Activated T-helper 17 cell treated with anti-CD3 and anti-CD28 coated beads, Interleukin-2, amount 50 U/mL, for 72 hours (primary cell): ENCODE results near the gene COG5. TPM values are rescaled to one million over a fixed set of nuclear protein-coding genes. Genes with fewer than 3 reads are reported as not detected.
A peak's percentile ranks its signal among the peaks of the same experiment; 100 is the strongest.
"Not testable (repeated sequence)": the region's sequence is repeated elsewhere in the genome, so short reads cannot be mapped to it uniquely, and the experiment has no call there.

ENCODE experiments used
- ATAC-seq: fragments of 150-1000 bp; cut with Tn5 transposase; replicated peaks from 2 replicates; pipeline ENCODE4 v1.10.0; 2021; ENCODE audit warnings: mild to moderate bottlenecking, moderate library complexity
- H3K27ac Mint-ChIP-seq: one replicate; pipeline ENCODE4 v1.8.0; 2022; ENCODE audit warnings: mixed read lengths
- H3K27me3 Mint-ChIP-seq: one replicate; pipeline ENCODE4 v1.8.0; 2022; ENCODE audit warnings: mixed read lengths
- H3K36me3 Mint-ChIP-seq: one replicate; pipeline ENCODE4 v1.8.0; 2022; ENCODE audit warnings: low read depth, mild to moderate bottlenecking, mixed read lengths
- H3K4me1 Mint-ChIP-seq: one replicate; pipeline ENCODE4 v1.8.0; 2022; ENCODE audit warnings: mixed read lengths
- H3K4me3 Mint-ChIP-seq: one replicate; pipeline ENCODE4 v1.8.0; 2022; ENCODE audit warnings: mild to moderate bottlenecking, mixed read lengths
- H3K9me3 Mint-ChIP-seq: one replicate; pipeline ENCODE4 v1.8.0; 2022; ENCODE audit warnings: mixed read lengths
- total RNA-seq, 2 donors: library from RNA; stranded (reverse); gene quantifications; one replicate each; pipeline ENCODE4 v1.2.3, GENCODE V29; 2022

Gene COG5
- total RNA-seq, 2 donors from 2014 or later: 33.7 to 36.3 TPM

- no peaks in the 10 kb centered on the region for H3K4me1 Mint-ChIP-seq
- ATAC-seq: peak; percentile 56
- no peaks in the 10 kb centered on the region for H3K27me3 Mint-ChIP-seq
- H3K4me3 Mint-ChIP-seq: no peak overlapping the region
- peak overlapping the region; percentile 52 for H3K27ac Mint-ChIP-seq
- peaks cover 53% of the 10 kb centered on the region for H3K36me3 Mint-ChIP-seq
- no peaks in the 10 kb centered on the region for H3K9me3 Mint-ChIP-seq
Observed at GRCh38 chr7:107233174-107233573, 330.5 kb downstream of the COG5 start.

GRCh38 chr7:107232568-107233090 lies 331.1 kb downstream of the COG5 start:
- Mint-ChIP-seq H3K27ac (peak overlapping the region; percentile 52), H3K4me3 (no peak overlapping the region), H3K36me3 (peaks cover 53% of the 10 kb centered on the region), H3K27me3 (no peaks in the 10 kb centered on the region), H3K9me3 (no peaks in the 10 kb centered on the region), H3K4me1 (no peaks in the 10 kb centered on the region)
- ATAC-seq: no peak

GRCh38 chr7:107230334-107230733 lies 333.4 kb downstream of the COG5 start:
- no peak for ATAC-seq
- no peak overlapping the region for H3K27ac Mint-ChIP-seq
- no peaks in the 10 kb centered on the region for H3K9me3 Mint-ChIP-seq
- peaks cover 38% of the 10 kb centered on the region for H3K36me3 Mint-ChIP-seq
- H3K27me3 Mint-ChIP-seq: no peaks in the 10 kb centered on the region
- H3K4me1 Mint-ChIP-seq: no peaks in the 10 kb centered on the region
- no peak overlapping the region for H3K4me3 Mint-ChIP-seq

- Mint-ChIP-seq H3K4me3 (no peak overlapping the region), H3K27ac (no peak overlapping the region), H3K4me1 (no peaks in the 10 kb centered on the region), H3K9me3 (no peaks in the 10 kb centered on the region), H3K36me3 (peaks cover 25% of the 10 kb centered on the region), H3K27me3 (no peaks in the 10 kb centered on the region)
- ATAC-seq: no peak
Observed at GRCh38 chr7:107228291-107228690, 335.4 kb downstream of the COG5 start.

- H3K27ac Mint-ChIP-seq: no peak overlapping the region
- no peak overlapping the region for H3K4me3 Mint-ChIP-seq
- peaks cover 12% of the 10 kb centered on the region for H3K36me3 Mint-ChIP-seq
- no peaks in the 10 kb centered on the region for H3K4me1 Mint-ChIP-seq
- no peaks in the 10 kb centered on the region for H3K27me3 Mint-ChIP-seq
- ATAC-seq: no peak
- H3K9me3 Mint-ChIP-seq: peaks cover under 1% of the 10 kb centered on the region
Observed at GRCh38 chr7:107224374-107225223, 339.1 kb downstream of the COG5 start.

GRCh38 chr7:107220806-107221205 lies 342.9 kb downstream of the COG5 start:
- not testable (repeated sequence) for H3K9me3 Mint-ChIP-seq, H3K27me3 Mint-ChIP-seq, ATAC-seq, H3K4me3 Mint-ChIP-seq, H3K4me1 Mint-ChIP-seq, H3K27ac Mint-ChIP-seq
- H3K36me3 Mint-ChIP-seq: peaks cover 14% of the 10 kb centered on the region

- Mint-ChIP-seq H3K27ac (no peak overlapping the region), H3K4me3 (no peak overlapping the region), H3K36me3 (peaks cover 15% of the 10 kb centered on the region), H3K4me1 (no peaks in the 10 kb centered on the region), H3K27me3 (no peaks in the 10 kb centered on the region), H3K9me3 (peaks cover 4% of the 10 kb centered on the region)
- no peak for ATAC-seq
Observed at GRCh38 chr7:107220356-107220755, 343.4 kb downstream of the COG5 start.

GRCh38 chr7:107219563-107220244 lies 344.0 kb downstream of the COG5 start:
- ATAC-seq: no peak
- peaks cover 22% of the 10 kb centered on the region for H3K36me3 Mint-ChIP-seq
- H3K27me3 Mint-ChIP-seq: no peaks in the 10 kb centered on the region
- H3K9me3 Mint-ChIP-seq: peaks cover 8% of the 10 kb centered on the region
- no peaks in the 10 kb centered on the region for H3K4me1 Mint-ChIP-seq
- no peak overlapping the region for H3K4me3 Mint-ChIP-seq
- H3K27ac Mint-ChIP-seq: no peak overlapping the region

GRCh38 chr7:107213945-107214344 lies 349.8 kb downstream of the COG5 start:
- ATAC-seq: no peak

GRCh38 chr7:107213193-107213788 lies 350.4 kb downstream of the COG5 start:
- Mint-ChIP-seq H3K27me3 (no peaks in the 10 kb centered on the region), H3K27ac (peak overlapping the region; percentile 20), H3K9me3 (peaks cover 4% of the 10 kb centered on the region), H3K4me1 (peaks cover 3% of the 10 kb centered on the region), H3K4me3 (no peak overlapping the region), H3K36me3 (peaks cover 61% of the 10 kb centered on the region)
- no peak for ATAC-seq

More at GRCh38 chr7:107213945-107214344, 349.8 kb downstream of the COG5 start:
- Mint-ChIP-seq H3K27ac (peak overlapping the region; percentile 20), H3K36me3 (peaks cover 60% of the 10 kb centered on the region), H3K9me3 (peaks cover 4% of the 10 kb centered on the region), H3K4me3 (no peak overlapping the region), H3K4me1 (peaks cover 3% of the 10 kb centered on the region), H3K27me3 (no peaks in the 10 kb centered on the region)

- ATAC-seq: no peak
- Mint-ChIP-seq H3K36me3 (peaks cover 65% of the 10 kb centered on the region), H3K9me3 (peaks cover 4% of the 10 kb centered on the region), H3K4me3 (no peak overlapping the region), H3K27me3 (no peaks in the 10 kb centered on the region), H3K4me1 (peaks cover 3% of the 10 kb centered on the region), H3K27ac (no peak overlapping the region)
Observed at GRCh38 chr7:107212725-107213124, 351.0 kb downstream of the COG5 start.

- no peak overlapping the region for H3K4me3 Mint-ChIP-seq
- peaks cover 79% of the 10 kb centered on the region for H3K36me3 Mint-ChIP-seq
- no peak overlapping the region for H3K27ac Mint-ChIP-seq
- no peak for ATAC-seq
- no peaks in the 10 kb centered on the region for H3K27me3 Mint-ChIP-seq
- peaks cover 4% of the 10 kb centered on the region for H3K9me3 Mint-ChIP-seq
- H3K4me1 Mint-ChIP-seq: peaks cover 3% of the 10 kb centered on the region
Observed at GRCh38 chr7:107210400-107210799, 353.3 kb downstream of the COG5 start.

- ATAC-seq: no peak
- Mint-ChIP-seq H3K9me3 (no peaks in the 10 kb centered on the region), H3K27me3 (no peaks in the 10 kb centered on the region), H3K36me3 (peaks cover 79% of the 10 kb centered on the region), H3K4me3 (no peak overlapping the region), H3K4me1 (peaks cover 3% of the 10 kb centered on the region), H3K27ac (peak overlapping the region; percentile 34)
Observed at GRCh38 chr7:107209565-107209964, 354.2 kb downstream of the COG5 start.

GRCh38 chr7:107208563-107208962 lies 355.2 kb downstream of the COG5 start:
- H3K9me3 Mint-ChIP-seq: no peaks in the 10 kb centered on the region
- H3K27me3 Mint-ChIP-seq: no peaks in the 10 kb centered on the region
- H3K27ac Mint-ChIP-seq: no peak overlapping the region
- ATAC-seq: no peak
- no peak overlapping the region for H3K4me3 Mint-ChIP-seq
- peaks cover 3% of the 10 kb centered on the region for H3K4me1 Mint-ChIP-seq
- peaks cover 82% of the 10 kb centered on the region for H3K36me3 Mint-ChIP-seq
